ENCODE data around the gene KRT75.
"Not testable (repeated sequence)": the region's sequence is repeated elsewhere in the genome, so short reads cannot be mapped to it uniquely, and the experiment has no call there.

KRT75 gene

DNA sequence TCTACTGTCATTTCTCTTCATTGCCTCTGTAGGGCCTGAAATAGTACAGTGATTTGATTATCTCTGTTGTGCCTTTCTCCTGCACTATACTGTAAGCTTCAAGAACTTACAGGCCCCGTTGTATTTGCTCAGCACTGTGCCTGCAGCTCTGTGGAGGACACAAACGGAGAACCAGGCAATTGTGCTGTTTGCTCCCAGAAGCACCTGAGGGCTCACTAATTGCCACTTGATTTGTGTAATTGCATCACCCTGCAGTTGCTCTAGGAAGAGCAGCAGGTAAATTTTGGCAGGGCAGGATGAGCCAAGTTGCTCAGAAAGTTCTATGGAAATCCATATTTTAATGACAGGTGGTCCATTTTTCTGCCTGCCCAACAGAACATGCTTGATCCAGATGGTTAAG is 16.4 kb downstream of the KRT75 start:
- FAIRE-seq (no peak), DNase-seq (ENCODE audit: insufficient read length, low spot score) (no peak)
- TF ChIP-seq POLR2A (IDR thresholded peaks at IDR 0.05; ENCODE audit: low read depth, low read length) = no peak

DNA sequence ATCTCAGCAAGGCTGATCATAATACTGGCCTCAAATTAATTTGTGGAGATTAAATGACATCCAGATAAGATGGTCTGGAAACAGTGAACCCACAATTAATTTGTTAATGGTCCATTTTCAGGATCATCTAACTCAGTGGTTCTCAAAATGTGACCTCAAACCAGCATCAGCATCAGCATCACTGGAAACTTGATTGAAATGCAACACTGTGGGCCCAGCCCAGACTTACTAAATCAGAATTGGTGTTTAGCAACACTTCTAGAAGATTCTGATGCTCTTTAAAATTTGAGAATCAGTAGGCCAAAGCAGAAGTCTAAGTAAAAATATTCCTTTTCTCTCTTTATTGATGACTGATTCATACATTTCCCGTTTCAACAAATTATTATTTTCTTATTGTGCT is 17.4 kb downstream of the KRT75 start:
- no peak for DNase-seq (ENCODE audit: insufficient read length, low spot score)
- FAIRE-seq = no peak

DNA sequence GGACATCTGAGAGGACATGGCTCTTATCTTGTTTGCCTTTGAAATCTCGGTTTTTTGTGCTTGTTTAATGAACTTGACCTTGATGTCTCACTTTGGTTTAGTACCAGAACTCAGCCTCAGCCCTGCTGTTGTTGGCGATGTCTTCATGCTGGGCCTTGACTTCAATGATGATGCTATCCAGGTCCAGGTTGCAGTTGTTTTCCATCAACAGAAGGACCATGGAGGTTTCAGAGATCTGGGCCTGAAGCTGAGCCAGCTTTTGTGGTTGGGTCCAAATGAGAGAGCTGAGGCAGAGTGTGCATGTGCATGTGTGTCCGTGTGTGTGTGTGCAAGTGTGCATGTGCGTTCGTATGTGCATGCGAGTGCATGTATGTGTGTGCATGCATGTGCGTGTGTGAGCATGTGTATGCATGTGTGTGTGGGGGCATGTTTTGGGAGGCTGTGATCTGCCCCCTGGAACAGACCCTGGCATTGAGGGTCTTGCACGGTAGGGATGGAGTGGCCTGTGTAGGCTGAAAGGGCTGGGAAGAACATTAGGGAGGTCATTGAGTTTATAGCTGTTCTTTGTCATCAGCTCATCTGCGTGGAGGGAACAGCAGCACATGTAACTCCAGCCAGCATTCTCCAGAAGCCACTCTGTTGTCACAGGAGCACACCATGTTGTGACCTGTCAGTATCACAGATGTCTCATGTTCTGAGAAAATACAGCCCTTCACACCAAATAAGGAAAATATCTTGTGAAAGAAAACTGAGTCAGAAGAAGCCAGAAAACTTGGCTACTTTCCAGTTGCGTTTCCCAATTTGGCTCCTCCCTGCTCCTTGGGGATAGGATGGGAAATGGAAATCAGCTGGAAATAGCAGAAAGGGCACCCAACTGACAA is 18.1 kb downstream of the KRT75 start:
- DNase-seq (ENCODE audit: insufficient read length, low spot score) = no peak
- no peak for FAIRE-seq
- TF ChIP-seq POLR2A (IDR thresholded peaks at IDR 0.05; ENCODE audit: low read depth, low read length) = no peak

More for the DNA sequence above, 17.4 kb downstream of the KRT75 start:
- TF ChIP-seq POLR2A (IDR thresholded peaks at IDR 0.05; ENCODE audit: low read depth, low read length) = no peak

DNA sequence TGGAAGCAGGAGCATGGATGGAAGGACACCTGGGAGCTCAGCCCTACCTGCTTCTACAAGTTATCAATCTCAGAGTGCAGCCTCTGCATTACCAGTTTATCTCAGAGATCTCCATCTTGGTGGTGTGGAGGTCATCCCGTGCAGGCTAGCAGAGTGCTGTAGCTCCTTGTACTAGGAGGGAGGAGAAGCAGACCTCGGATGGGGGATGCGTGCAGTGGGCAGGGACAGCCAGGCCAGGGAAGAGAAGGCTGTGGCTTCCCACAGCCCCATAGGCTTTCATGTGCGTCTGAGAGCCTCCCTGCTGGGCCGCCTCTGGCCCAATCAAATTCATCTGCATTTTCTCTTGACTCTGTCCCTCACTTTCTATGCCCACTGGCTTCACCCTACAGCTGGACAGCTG is 19.2 kb downstream of the KRT75 start:
- DNase-seq (ENCODE audit: insufficient read length, low spot score) (no peak), FAIRE-seq (no peak)

DNA sequence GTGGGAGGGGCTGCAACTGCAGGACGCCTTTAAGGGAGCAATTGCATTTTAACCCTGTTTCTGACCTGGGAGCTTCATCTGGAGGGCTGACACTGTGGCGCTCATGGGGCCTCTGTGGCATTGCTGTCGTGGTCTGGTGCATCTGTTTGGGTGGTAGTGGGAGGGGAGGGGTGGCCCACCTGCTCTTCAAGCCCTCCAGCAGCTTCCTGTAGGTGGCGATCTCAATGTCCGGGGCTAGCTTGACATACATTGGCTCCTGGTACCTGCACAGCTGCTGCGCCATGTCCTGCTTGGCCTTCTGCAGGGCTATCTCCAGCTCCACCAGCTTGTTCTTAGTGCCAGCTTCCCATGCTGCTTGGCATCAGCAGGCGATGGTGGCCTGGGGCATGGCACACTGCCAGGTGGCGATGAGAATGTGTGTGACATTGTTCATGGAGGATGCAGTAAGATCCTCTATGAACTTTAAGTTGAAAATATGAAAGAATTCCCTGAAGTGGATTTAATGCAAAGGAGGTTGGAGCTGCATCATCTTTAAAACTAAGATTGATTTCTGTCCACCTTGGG is 20.3 kb downstream of the KRT75 start:
- TF ChIP-seq POLR2A (IDR thresholded peaks at IDR 0.05; ENCODE audit: low read depth, low read length) = no peak
- FAIRE-seq (no peak), DNase-seq (ENCODE audit: insufficient read length, low spot score) (no peak)

More for the DNA sequence above, 19.2 kb downstream of the KRT75 start:
- TF ChIP-seq POLR2A (IDR thresholded peaks at IDR 0.05; ENCODE audit: low read depth, low read length) = no peak

DNA sequence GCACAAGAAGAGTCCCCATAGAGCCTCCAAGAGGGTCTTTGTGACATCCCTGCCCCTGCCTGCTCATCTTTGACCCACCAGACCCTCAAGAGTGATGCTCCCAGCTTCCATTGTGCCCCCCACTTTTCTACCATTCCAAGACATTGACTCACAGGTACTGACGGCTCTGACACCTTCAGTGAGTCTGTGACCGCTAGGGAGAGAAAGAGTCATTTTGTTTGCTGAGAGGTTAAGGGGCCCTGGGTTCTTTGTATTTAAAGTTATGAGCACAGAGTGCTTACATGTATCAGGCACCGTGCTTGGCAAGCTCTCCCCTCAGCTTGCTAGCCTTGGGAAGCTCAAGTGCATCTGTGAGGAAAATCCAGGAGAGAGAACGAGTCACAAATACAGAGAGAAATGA is 21.0 kb downstream of the KRT75 start:
- TF ChIP-seq POLR2A (IDR thresholded peaks at IDR 0.05; ENCODE audit: low read depth, low read length) = no peak
- no peak for FAIRE-seq
- DNase-seq (ENCODE audit: insufficient read length, low spot score) = peak; percentile 35

DNA sequence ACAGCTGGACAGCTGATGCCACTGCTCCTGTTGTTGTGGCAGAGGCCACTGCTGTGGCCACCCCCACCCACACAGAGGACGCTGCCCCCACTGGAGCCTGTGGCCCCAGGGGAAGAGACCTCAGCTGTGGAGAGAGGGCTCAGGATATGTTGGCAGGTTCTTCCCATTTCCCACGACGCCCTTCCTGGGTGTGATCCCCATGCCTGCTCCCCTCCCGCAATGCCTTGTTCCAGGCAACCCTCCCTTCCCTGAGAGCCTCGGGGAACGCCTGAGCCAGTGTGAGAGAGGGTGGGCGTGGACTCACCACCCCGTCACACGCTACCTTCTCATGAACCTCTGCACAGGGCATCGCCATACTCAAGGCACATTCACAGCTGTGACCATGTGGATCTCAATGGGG is 22.4 kb downstream of the KRT75 start:
- no peak for DNase-seq (ENCODE audit: insufficient read length, low spot score)
- no peak for FAIRE-seq
- no peak for TF ChIP-seq POLR2A (IDR thresholded peaks at IDR 0.05; ENCODE audit: low read depth, low read length)

DNA sequence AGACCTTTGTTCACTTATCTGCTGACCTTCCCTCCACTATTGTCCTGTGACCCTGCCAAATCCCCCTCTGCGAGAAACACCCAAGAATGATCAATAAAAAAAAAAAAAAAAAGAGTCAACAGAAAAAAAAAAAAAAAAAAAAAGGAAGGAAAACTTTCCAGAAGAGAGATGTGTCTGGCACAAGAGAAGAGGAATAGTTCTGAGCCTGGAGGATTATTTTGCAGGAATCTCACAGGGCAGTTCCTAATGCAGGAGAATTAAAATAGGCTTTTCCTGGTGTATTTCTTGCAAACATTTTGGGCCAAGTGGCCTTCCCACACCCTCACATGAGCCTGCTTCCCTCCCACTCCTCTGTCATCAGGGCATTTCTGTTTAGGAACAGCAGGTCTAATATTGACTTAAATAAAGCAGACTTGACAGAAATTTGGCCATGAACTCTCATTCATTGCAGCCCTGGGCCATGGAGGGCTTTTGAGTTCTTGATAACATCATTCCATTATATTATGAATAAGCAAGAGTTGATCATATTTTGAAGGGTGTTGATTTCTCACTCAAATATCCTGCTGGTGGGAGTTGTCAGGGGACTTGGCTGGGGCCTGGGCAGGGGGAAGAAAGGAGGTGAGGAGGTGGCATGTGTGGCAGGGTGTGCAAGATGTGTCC is 23.5 kb downstream of the KRT75 start:
- not testable (repeated sequence) for DNase-seq (ENCODE audit: insufficient read length, low spot score); FAIRE-seq

DNA sequence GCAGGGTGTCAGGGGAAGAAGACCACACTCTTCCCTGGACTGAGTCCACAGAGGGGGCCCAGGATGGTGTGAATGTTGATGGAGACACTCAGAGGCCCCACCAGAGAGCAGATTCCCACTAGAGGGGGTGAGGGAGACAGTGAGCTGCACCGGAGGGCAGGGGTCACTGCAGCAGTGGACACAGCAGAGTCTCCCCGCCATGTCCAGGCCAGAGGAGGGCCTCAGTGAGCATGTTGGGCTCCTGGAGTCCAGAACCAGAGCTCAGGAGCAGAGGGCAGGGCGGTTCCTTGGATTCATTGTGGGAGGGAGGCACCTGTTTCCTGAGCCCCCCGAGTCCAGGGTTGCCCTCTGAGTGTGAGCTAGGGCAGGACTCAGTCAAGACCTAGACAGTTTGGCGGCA is 26.3 kb downstream of the KRT75 start:
- no peak for TF ChIP-seq POLR2A (IDR thresholded peaks at IDR 0.05; ENCODE audit: low read depth, low read length)
- no peak for FAIRE-seq
- no peak for DNase-seq (ENCODE audit: insufficient read length, low spot score)

DNA sequence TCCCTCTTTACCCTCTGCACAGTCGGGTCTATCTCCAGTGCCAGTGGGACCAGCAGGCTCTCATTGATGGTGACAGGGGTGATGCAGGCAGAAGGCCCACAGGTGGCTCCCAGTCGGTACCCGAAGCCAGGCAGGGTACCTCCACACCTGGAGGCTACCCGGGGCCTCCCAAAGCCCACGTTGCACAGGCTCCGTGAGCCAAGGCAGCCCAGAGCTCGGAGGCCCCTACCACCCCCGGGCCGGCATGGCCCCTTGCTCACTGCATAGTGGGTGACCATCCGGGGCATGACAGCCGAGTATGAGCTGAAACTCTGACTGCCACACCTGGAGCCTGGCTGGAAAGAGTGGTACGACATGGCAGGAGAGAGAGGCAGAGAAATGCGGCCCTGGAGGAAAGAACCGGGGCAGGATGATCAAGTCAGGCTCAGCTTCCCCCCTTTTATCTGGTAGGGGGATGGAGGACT is 28.2 kb downstream of the KRT75 start, which contains the start of gene KRT82:
Gene KRT82, minus strand, starts transcription at position 414 of the 464 bp plus-strand sequence. Its CDS starts 58 bp downstream, at position 356.
- FAIRE-seq (no peak), DNase-seq (ENCODE audit: insufficient read length, low spot score) (no peak)

DNA sequence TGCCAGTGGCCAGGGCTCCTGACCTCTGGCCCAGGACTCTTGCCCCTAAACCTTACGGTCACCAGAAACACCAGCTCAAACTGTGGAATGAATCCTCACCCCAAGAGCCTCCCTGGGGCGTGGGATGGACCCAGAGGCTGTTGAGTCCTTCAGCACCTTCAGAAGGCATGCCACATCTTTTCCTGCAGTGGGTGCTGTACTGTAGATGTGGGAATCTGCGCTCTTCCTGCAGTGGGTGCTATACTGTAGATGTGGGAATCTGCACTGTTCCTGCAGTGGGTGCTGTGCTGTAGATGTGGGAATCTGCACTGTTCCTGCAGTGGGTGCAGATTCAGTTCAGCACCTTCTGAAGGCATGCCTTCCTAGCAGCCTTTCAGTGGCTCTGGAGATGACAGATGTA is 29.2 kb downstream of the KRT75 start:
- DNase-seq (ENCODE audit: insufficient read length, low spot score) = no peak
- no peak for FAIRE-seq
- TF ChIP-seq POLR2A (IDR thresholded peaks at IDR 0.05; ENCODE audit: low read depth, low read length) = no peak

More for the DNA sequence above, 28.2 kb downstream of the KRT75 start, which contains the start of gene KRT82:
- no peak for TF ChIP-seq POLR2A (IDR thresholded peaks at IDR 0.05; ENCODE audit: low read depth, low read length)

DNA sequence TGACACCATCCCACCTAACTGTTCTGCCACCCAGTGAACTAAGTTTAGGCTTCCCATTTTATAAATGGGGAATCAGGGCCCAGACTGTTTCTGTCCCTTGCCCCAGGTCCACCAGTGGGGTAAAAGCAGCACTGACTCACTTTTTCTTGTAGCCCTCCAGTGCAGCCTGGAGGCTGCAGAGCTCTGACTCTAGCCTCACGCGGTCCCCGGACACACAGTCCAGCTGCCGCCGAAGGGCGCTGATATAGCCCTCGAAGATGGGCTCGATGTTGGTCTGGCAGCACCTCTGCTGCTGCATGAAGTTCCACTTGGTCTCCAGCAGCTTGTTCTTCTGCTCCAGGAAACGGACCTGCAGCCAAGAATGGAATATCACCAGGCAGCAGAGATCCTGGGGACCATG is 30.6 kb downstream of the KRT75 start:
- FAIRE-seq = no peak

DNA sequence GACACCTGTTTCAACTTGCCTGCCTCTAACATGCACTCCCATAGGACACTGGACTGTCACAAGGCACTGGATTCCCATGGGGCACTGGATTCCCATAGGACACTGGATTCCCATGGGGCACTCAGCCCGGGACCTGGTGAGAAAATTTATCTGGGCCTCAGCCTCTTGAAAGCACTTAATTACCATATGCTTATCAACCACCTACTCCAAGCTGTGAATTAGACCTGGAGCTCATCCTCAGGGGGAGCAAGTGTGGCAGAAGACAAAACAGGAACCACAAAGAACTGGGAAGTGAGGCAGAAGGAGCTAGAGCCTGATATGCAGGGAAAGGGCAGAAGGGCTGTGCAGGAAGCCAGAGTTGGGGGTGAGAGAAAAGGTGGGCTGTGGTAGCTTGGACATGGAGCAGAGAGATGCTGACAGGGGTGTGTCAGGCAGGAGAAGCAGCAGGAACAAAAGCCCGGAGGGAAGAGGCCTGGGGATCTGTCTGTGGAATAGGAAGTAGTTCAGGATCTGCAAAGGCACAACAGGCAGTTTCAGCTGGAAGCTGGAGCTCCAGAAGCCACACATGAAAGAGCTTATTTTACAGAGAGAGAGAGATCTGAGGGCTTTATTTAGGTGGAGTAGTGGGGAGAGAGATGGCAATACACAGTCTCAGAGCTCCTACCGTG is 31.2 kb downstream of the KRT75 start:
- TF ChIP-seq POLR2A (IDR thresholded peaks at IDR 0.05; ENCODE audit: low read depth, low read length) = no peak
- DNase-seq (ENCODE audit: insufficient read length, low spot score) (no peak), FAIRE-seq (no peak)

More for the DNA sequence above, 30.6 kb downstream of the KRT75 start:
- TF ChIP-seq POLR2A (IDR thresholded peaks at IDR 0.05; ENCODE audit: low read depth, low read length) = no peak
- DNase-seq (ENCODE audit: insufficient read length, low spot score) = no peak

DNA sequence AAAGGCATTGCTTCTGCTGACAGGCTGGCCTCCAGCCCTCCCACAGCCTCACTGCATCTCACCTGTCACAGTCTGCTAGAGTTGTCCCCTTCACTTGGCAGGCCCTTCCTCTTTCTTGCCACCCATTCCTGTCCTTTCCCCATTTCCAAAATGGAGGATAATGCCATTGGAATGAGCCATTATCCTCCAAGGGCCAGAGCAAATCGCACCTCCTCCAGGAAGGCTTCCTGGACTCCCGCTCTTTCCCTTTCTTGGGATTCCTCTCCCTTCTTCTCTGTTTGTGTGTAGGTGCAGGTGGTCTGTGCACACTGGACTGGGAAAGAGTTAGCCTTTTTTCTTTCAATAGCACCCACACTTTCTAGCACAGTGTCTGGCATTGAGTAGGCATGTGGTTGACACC is 31.8 kb downstream of the KRT75 start:
- FAIRE-seq (no peak), DNase-seq (ENCODE audit: insufficient read length, low spot score) (no peak)
- no peak for TF ChIP-seq POLR2A (IDR thresholded peaks at IDR 0.05; ENCODE audit: low read depth, low read length)

Data from H54 (cell line).